ENCODE measurements around the gene FGF14. TPM values are rescaled to one million over a fixed set of nuclear protein-coding genes. Genes with fewer than 3 reads are reported as not detected.
A peak's percentile ranks its signal among the peaks of the same experiment; 100 is the strongest.
"Not testable (repeated sequence)": the region's sequence is repeated elsewhere in the genome, so short reads cannot be mapped to it uniquely, and the experiment has no call there.

The FGF14 gene
- total RNA-seq, 4 donors from 2014 or later = under 0.01 to 2.4 (median 0.99) TPM

- Histone ChIP-seq H3K9me3 (no peaks in the 10 kb centered on the region), H3K4me3 (no peak overlapping the region), H3K27ac (no peak overlapping the region), H3K36me3 (no peaks in the 10 kb centered on the region), H3K4me1 (no peaks in the 10 kb centered on the region), H3K27me3 (no peaks in the 10 kb centered on the region)
- TF ChIP-seq POLR2A (IDR thresholded peaks at IDR 0.05) = no peak
- no peak for TF ChIP-seq EP300 (IDR thresholded peaks at IDR 0.05; ENCODE audit: low read depth)
- no peak for TF ChIP-seq POLR2AphosphoS5 (IDR thresholded peaks at IDR 0.05)
- no peak for TF ChIP-seq CTCF (IDR thresholded peaks at IDR 0.05)
- intact Hi-C loops (cut with DNase I; ENCODE audit: low total_unique reads) = no loop called here
- DNase-seq = no peak
- 85 to 86% methylated on average over 1 of the region's 1 CpG for WGBS, 2 donors (ENCODE audit: low coverage in 1 of 2)
- in situ Hi-C loops (cut with MboI; ENCODE audit: low pct_ligation_motif_present in 1 of 4, low pct_unique_long_range_greater_than_20kb in 1 of 4, low sequenced_read_pairs in 3 of 4) = no loop called here
Observed at GRCh38 chr13:102142473-102142826, 259.4 kb downstream of the FGF14 start.

- intact Hi-C loops (cut with DNase I; ENCODE audit: low total_unique reads) = no loop called here
- no peaks in the 10 kb centered on the region for H3K4me1 ChIP-seq
- H3K4me3 ChIP-seq = no peak overlapping the region
- TF ChIP-seq EP300 (IDR thresholded peaks at IDR 0.05; ENCODE audit: low read depth) (no peak), CTCF (IDR thresholded peaks at IDR 0.05) (peak; percentile 48 to 58 (median 54)), POLR2AphosphoS5 (IDR thresholded peaks at IDR 0.05) (no peak), POLR2A (IDR thresholded peaks at IDR 0.05) (no peak)
- H3K27ac ChIP-seq = no peak overlapping the region
- no peaks in the 10 kb centered on the region for H3K36me3 ChIP-seq
- in situ Hi-C loops (cut with MboI; ENCODE audit: low pct_ligation_motif_present in 1 of 4, low pct_unique_long_range_greater_than_20kb in 1 of 4, low sequenced_read_pairs in 3 of 4) = no loop called here
- 31 to 34% methylated on average over 4 of the region's 4 CpGs for WGBS, 2 donors (ENCODE audit: low coverage in 1 of 2)
- no peak for DNase-seq
- no peaks in the 10 kb centered on the region for H3K27me3 ChIP-seq
- H3K9me3 ChIP-seq = no peaks in the 10 kb centered on the region
Observed at GRCh38 chr13:102141625-102142472, 260.0 kb downstream of the FGF14 start.

- 63 to 70% methylated on average over 3 to 4 of the region's 4 CpGs for WGBS, 2 donors (ENCODE audit: low coverage in 1 of 2)
- H3K4me3 ChIP-seq = no peak overlapping the region
- H3K27ac ChIP-seq = no peak overlapping the region
- in situ Hi-C loops (cut with MboI; ENCODE audit: low pct_ligation_motif_present in 1 of 4, low pct_unique_long_range_greater_than_20kb in 1 of 4, low sequenced_read_pairs in 3 of 4) = no loop called here
- no peaks in the 10 kb centered on the region for H3K4me1 ChIP-seq
- H3K27me3 ChIP-seq = no peaks in the 10 kb centered on the region
- TF ChIP-seq EP300 (IDR thresholded peaks at IDR 0.05; ENCODE audit: low read depth) (no peak), POLR2AphosphoS5 (IDR thresholded peaks at IDR 0.05) (no peak), POLR2A (IDR thresholded peaks at IDR 0.05) (no peak), CTCF (IDR thresholded peaks at IDR 0.05) (no peak)
- no peaks in the 10 kb centered on the region for H3K9me3 ChIP-seq
- H3K36me3 ChIP-seq = no peaks in the 10 kb centered on the region
- no peak for DNase-seq
- intact Hi-C loops (cut with DNase I; ENCODE audit: low total_unique reads) = no loop called here
Observed at GRCh38 chr13:102139626-102140025, 262.2 kb downstream of the FGF14 start.

- no peak for DNase-seq
- no peak overlapping the region for H3K4me3 ChIP-seq
- no peaks in the 10 kb centered on the region for H3K4me1 ChIP-seq
- in situ Hi-C loops (cut with MboI; ENCODE audit: low pct_ligation_motif_present in 1 of 4, low pct_unique_long_range_greater_than_20kb in 1 of 4, low sequenced_read_pairs in 3 of 4) (no loop called here), intact Hi-C loops (cut with DNase I; ENCODE audit: low total_unique reads) (no loop called here)
- no peaks in the 10 kb centered on the region for H3K9me3 ChIP-seq
- no peaks in the 10 kb centered on the region for H3K27me3 ChIP-seq
- TF ChIP-seq CTCF (IDR thresholded peaks at IDR 0.05) (no peak), EP300 (IDR thresholded peaks at IDR 0.05; ENCODE audit: low read depth) (no peak), POLR2A (IDR thresholded peaks at IDR 0.05) (no peak)
- H3K36me3 ChIP-seq = no peaks in the 10 kb centered on the region
- H3K27ac ChIP-seq = no peak overlapping the region
- WGBS, 2 donors (ENCODE audit: low coverage in 1 of 2) = 62% methylated on average over 3 of the region's 3 CpGs; no CpG with 5 or more reads in 1 of the 2 donors
Observed at GRCh38 chr13:102138635-102139190, 263.1 kb downstream of the FGF14 start.

GRCh38 chr13:102137904-102138303, 263.9 kb downstream of the FGF14 start:
- H3K27me3 ChIP-seq; H3K4me1 ChIP-seq; H3K4me3 ChIP-seq; intact Hi-C loops (cut with DNase I; ENCODE audit: low total_unique reads); H3K9me3 ChIP-seq; in situ Hi-C loops (cut with MboI; ENCODE audit: low pct_ligation_motif_present in 1 of 4, low pct_unique_long_range_greater_than_20kb in 1 of 4, low sequenced_read_pairs in 3 of 4); DNase-seq; H3K36me3 ChIP-seq; H3K27ac ChIP-seq: not testable (repeated sequence)
- WGBS, 2 donors (ENCODE audit: low coverage in 1 of 2) = 86 to 88% methylated on average over 3 to 4 of the region's 4 CpGs
